ENCODE results near the gene ZNF75A.

- TF ChIP-seq EZH2 (IDR thresholded peaks at IDR 0.05; ENCODE audit: borderline replicate concordance, low read length) (no peak), CTCF (conservative IDR thresholded peaks at IDR 0.05 in 1 of 2, IDR thresholded peaks at IDR 0.05 in 1 of 2; ENCODE audit: extremely low read depth in 1 of 2, insufficient read depth in 1 of 2, low read depth in 1 of 2, low read length in 2 of 2) (no peak)
These were observed 45.5 kb upstream of the ZNF75A start for GRCh38 chr16:3259836-3260235.
